GM12878 (cell line): ENCODE data around the gene JADE1. TPM values are rescaled to one million over a fixed set of nuclear protein-coding genes. Genes with fewer than 3 reads are reported as not detected.

Source experiments
- ATF7 ChIP-seq: fragments of 450-650 bp; IDR thresholded peaks from 2 replicates; pipeline ENCODE4 v1.6.1; 2016; ENCODE audit warnings: low read depth, mild to moderate bottlenecking
- CREM ChIP-seq: IDR thresholded peaks from 2 replicates; pipeline ENCODE4 v1.6.1; 2014; ENCODE audit warnings: antibody characterized with exemption, low read depth
- POU2F2 ChIP-seq: IDR thresholded peaks from 3 replicates; pipeline ENCODE4 v1.6.1; 2011; ENCODE audit warnings: low read depth, mild to moderate bottlenecking, low read length, borderline replicate concordance
- SMC3 ChIP-seq: IDR thresholded peaks from 2 replicates; pipeline ENCODE4 v1.6.1; 2011; ENCODE audit warnings: low read length, improper control_type of control experiment, borderline replicate concordance
- TAF1 ChIP-seq: IDR thresholded peaks from 2 replicates; pipeline ENCODE4 v1.6.1; 2011; ENCODE audit warnings: mild to moderate bottlenecking, low read depth, low read length, borderline replicate concordance
- TARDBP ChIP-seq: IDR thresholded peaks from 2 replicates; pipeline ENCODE4 v1.6.1; 2016; ENCODE audit warnings: borderline replicate concordance
- polyA plus RNA-seq, 11 experiments: library from polyadenylated mRNA; depleted of rRNA in 4 of 11; unstranded in 6 of 11; stranded (reverse) in 5 of 11; fragments of >200 nt; fragmentation: Nextera tagmentation in 4 of 11; fragmentation: Illumina TruSeq in 1 of 11; extraction: Ambion mirVana in 4 of 11; extraction: Trizol in 1 of 11; gene quantifications; 1 replicate in 1 of 11; 2 replicates in 10 of 11; pipeline versions ENCODE4 v1.2.1 to v1.2.3, GENCODE V29; 2011 to 2016; ENCODE audit warnings: inconsistent platforms in 2 of 11, missing spikeins in 2 of 11, low read depth in 1 of 11
- total RNA-seq, 4 experiments: library from RNA; depleted of rRNA in 3 of 4; stranded (reverse); fragments of >200 nt in 3 of 4; fragmentation: Illumina TruSeq in 1 of 4; extraction: Trizol in 1 of 4; gene quantifications; 2 replicates each; pipeline versions ENCODE4 v1.2.1 to v1.2.3, GENCODE V29; 2013 to 2021
- TF ChIP-seq, protein P1 (sequence below): fragments of 450-650 bp; IDR thresholded peaks from 2 replicates; pipeline ENCODE4 v1.6.1; 2017; ENCODE audit warnings: borderline replicate concordance
- TF ChIP-seq, protein P2 (sequence below): fragments of 450-650 bp; IDR thresholded peaks from 2 replicates; pipeline ENCODE4 v1.6.1; 2017; ENCODE audit warnings: mild to moderate bottlenecking
- TF ChIP-seq, protein P3 (sequence below): IDR thresholded peaks from 2 replicates; pipeline ENCODE4 v1.6.1; 2012; ENCODE audit warnings: mild to moderate bottlenecking, low read depth, low read length
- TF ChIP-seq, protein P4 (sequence below): fragments of 150-350 bp; IDR thresholded peaks from 2 replicates; pipeline ENCODE4 v1.6.1; 2016; ENCODE audit warnings: low read depth, low read length

JADE1 gene
- total and polyA plus RNA-seq, 10 of the 15 experiments (the other 5 are each of a cell fraction or from before 2014, with no cell fraction given): 5.9 to 27.2 (median 15.8) TPM

DNA sequence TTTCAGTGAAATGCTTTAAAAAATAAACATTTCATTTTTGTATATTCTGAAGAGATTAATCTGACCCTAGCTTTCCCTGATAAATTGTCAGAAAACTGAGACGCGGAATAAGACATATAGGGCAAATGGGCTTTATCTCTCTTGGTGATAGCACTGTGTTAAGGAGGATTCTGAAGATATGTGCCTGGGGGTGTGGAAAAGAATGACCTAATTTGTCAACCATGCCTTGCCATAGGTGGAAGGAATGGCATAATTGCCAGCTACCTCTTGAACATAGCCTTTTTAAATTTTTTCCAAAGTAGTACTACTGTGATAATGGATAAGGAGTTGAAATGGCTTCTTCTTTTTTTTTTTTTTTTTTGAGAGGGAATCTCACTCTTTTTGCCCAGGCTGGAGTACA, 11.7 kb downstream of the JADE1 start (continued):
- TF ChIP-seq, protein P1, sequence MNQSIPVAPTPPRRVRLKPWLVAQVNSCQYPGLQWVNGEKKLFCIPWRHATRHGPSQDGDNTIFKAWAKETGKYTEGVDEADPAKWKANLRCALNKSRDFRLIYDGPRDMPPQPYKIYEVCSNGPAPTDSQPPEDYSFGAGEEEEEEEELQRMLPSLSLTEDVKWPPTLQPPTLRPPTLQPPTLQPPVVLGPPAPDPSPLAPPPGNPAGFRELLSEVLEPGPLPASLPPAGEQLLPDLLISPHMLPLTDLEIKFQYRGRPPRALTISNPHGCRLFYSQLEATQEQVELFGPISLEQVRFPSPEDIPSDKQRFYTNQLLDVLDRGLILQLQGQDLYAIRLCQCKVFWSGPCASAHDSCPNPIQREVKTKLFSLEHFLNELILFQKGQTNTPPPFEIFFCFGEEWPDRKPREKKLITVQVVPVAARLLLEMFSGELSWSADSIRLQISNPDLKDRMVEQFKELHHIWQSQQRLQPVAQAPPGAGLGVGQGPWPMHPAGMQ: no peak
- TF ChIP-seq TARDBP (no peak), TAF1 (no peak), POU2F2 (no peak), SMC3 (no peak), ATF7 (no peak), CREM (no peak)
- TF ChIP-seq, protein P2, sequence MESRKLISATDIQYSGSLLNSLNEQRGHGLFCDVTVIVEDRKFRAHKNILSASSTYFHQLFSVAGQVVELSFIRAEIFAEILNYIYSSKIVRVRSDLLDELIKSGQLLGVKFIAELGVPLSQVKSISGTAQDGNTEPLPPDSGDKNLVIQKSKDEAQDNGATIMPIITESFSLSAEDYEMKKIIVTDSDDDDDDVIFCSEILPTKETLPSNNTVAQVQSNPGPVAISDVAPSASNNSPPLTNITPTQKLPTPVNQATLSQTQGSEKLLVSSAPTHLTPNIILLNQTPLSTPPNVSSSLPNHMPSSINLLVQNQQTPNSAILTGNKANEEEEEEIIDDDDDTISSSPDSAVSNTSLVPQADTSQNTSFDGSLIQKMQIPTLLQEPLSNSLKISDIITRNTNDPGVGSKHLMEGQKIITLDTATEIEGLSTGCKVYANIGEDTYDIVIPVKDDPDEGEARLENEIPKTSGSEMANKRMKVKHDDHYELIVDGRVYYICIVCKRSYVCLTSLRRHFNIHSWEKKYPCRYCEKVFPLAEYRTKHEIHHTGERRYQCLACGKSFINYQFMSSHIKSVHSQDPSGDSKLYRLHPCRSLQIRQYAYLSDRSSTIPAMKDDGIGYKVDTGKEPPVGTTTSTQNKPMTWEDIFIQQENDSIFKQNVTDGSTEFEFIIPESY: no peak
- TF ChIP-seq, protein P3, sequence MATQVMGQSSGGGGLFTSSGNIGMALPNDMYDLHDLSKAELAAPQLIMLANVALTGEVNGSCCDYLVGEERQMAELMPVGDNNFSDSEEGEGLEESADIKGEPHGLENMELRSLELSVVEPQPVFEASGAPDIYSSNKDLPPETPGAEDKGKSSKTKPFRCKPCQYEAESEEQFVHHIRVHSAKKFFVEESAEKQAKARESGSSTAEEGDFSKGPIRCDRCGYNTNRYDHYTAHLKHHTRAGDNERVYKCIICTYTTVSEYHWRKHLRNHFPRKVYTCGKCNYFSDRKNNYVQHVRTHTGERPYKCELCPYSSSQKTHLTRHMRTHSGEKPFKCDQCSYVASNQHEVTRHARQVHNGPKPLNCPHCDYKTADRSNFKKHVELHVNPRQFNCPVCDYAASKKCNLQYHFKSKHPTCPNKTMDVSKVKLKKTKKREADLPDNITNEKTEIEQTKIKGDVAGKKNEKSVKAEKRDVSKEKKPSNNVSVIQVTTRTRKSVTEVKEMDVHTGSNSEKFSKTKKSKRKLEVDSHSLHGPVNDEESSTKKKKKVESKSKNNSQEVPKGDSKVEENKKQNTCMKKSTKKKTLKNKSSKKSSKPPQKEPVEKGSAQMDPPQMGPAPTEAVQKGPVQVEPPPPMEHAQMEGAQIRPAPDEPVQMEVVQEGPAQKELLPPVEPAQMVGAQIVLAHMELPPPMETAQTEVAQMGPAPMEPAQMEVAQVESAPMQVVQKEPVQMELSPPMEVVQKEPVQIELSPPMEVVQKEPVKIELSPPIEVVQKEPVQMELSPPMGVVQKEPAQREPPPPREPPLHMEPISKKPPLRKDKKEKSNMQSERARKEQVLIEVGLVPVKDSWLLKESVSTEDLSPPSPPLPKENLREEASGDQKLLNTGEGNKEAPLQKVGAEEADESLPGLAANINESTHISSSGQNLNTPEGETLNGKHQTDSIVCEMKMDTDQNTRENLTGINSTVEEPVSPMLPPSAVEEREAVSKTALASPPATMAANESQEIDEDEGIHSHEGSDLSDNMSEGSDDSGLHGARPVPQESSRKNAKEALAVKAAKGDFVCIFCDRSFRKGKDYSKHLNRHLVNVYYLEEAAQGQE: no peak
- TF ChIP-seq, protein P4, sequence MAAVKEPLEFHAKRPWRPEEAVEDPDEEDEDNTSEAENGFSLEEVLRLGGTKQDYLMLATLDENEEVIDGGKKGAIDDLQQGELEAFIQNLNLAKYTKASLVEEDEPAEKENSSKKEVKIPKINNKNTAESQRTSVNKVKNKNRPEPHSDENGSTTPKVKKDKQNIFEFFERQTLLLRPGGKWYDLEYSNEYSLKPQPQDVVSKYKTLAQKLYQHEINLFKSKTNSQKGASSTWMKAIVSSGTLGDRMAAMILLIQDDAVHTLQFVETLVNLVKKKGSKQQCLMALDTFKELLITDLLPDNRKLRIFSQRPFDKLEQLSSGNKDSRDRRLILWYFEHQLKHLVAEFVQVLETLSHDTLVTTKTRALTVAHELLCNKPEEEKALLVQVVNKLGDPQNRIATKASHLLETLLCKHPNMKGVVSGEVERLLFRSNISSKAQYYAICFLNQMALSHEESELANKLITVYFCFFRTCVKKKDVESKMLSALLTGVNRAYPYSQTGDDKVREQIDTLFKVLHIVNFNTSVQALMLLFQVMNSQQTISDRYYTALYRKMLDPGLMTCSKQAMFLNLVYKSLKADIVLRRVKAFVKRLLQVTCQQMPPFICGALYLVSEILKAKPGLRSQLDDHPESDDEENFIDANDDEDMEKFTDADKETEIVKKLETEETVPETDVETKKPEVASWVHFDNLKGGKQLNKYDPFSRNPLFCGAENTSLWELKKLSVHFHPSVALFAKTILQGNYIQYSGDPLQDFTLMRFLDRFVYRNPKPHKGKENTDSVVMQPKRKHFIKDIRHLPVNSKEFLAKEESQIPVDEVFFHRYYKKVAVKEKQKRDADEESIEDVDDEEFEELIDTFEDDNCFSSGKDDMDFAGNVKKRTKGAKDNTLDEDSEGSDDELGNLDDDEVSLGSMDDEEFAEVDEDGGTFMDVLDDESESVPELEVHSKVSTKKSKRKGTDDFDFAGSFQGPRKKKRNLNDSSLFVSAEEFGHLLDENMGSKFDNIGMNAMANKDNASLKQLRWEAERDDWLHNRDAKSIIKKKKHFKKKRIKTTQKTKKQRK: no peak
